ENCODE data around the gene ZNF516.
A peak's percentile ranks its signal among the peaks of the same experiment; 100 is the strongest.

ZNF516 gene

GRCh38 chr18:76491473-76491775 lies 3.6 kb downstream of the ZNF516 start:
- no peak for TF ChIP-seq CTCF (IDR thresholded peaks at IDR 0.05; ENCODE audit: low read depth, low read length)
- peak overlapping the region; percentile 83 for H3K4me3 ChIP-seq (ENCODE audit: low read depth, low read length)
- DNase-seq (ENCODE audit: low read depth, low spot score): peak; percentile 58
- in situ Hi-C loops (cut with HindIII; ENCODE audit: low sequenced_read_pairs): no loop called here

- in situ Hi-C loops (cut with HindIII; ENCODE audit: low sequenced_read_pairs): no loop called here
- no peak for TF ChIP-seq CTCF (IDR thresholded peaks at IDR 0.05; ENCODE audit: low read depth, low read length)
- DNase-seq (ENCODE audit: low read depth, low spot score): no peak
- H3K4me3 ChIP-seq (ENCODE audit: low read depth, low read length): peak overlapping the region; percentile 83
Measured at GRCh38 chr18:76490670-76491472, 4.2 kb downstream of the ZNF516 start.

GRCh38 chr18:76490033-76490432 lies 5.0 kb downstream of the ZNF516 start:
- peak overlapping the region; percentile 83 for H3K4me3 ChIP-seq (ENCODE audit: low read depth, low read length)
- in situ Hi-C loops (cut with HindIII; ENCODE audit: low sequenced_read_pairs): no loop called here
- DNase-seq (ENCODE audit: low read depth, low spot score): no peak
- TF ChIP-seq CTCF (IDR thresholded peaks at IDR 0.05; ENCODE audit: low read depth, low read length): no peak

GRCh38 chr18:76489081-76489480 lies 6.0 kb downstream of the ZNF516 start:
- no peak for TF ChIP-seq CTCF (IDR thresholded peaks at IDR 0.05; ENCODE audit: low read depth, low read length)
- in situ Hi-C loops (cut with HindIII; ENCODE audit: low sequenced_read_pairs): no loop called here
- no peak overlapping the region for H3K4me3 ChIP-seq (ENCODE audit: low read depth, low read length)
- no peak for DNase-seq (ENCODE audit: low read depth, low spot score)

GRCh38 chr18:76488190-76488589 lies 6.9 kb downstream of the ZNF516 start:
- no peak for TF ChIP-seq CTCF (IDR thresholded peaks at IDR 0.05; ENCODE audit: low read depth, low read length)
- no peak overlapping the region for H3K4me3 ChIP-seq (ENCODE audit: low read depth, low read length)
- DNase-seq (ENCODE audit: low read depth, low spot score): peak; percentile 34
- in situ Hi-C loops (cut with HindIII; ENCODE audit: low sequenced_read_pairs): no loop called here

GRCh38 chr18:76487782-76488181 lies 7.3 kb downstream of the ZNF516 start:
- in situ Hi-C loops (cut with HindIII; ENCODE audit: low sequenced_read_pairs): no loop called here
- no peak for TF ChIP-seq CTCF (IDR thresholded peaks at IDR 0.05; ENCODE audit: low read depth, low read length)
- DNase-seq (ENCODE audit: low read depth, low spot score): no peak
- no peak overlapping the region for H3K4me3 ChIP-seq (ENCODE audit: low read depth, low read length)
